GM12801 (cell line): ENCODE data around the gene SNX9.

Source experiments
- CTCF ChIP-seq: IDR thresholded peaks from one replicate; pipeline ENCODE4 v1.5.1; 2011; ENCODE audit warnings: control low read depth; ENCODE audit not compliant: insufficient read length; ENCODE audit errors: extremely low read depth

Gene SNX9

GRCh38 chr6:157974341-157974894, 151.4 kb downstream of the SNX9 start:
- TF ChIP-seq CTCF, result no peak

DNA sequence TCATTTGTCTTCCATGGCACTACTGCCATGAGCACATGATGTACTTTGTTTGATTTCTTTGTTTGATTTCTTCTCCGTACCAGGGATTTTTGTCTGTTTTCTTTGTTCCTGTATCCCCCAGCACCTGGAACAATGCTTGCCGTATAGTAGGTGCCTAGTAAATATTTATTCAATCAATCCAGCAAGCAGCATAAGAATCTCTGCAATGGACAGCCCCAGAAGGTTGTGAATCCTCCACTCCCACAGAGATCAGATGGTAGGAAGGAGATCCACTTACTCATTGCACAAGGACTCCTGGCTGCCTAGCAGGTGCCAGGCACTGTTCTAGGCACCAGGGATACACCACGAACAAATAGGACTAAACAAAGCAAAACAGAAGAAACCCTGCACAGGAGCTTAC, 151.9 kb downstream of the SNX9 start:
- no peak for TF ChIP-seq CTCF

DNA sequence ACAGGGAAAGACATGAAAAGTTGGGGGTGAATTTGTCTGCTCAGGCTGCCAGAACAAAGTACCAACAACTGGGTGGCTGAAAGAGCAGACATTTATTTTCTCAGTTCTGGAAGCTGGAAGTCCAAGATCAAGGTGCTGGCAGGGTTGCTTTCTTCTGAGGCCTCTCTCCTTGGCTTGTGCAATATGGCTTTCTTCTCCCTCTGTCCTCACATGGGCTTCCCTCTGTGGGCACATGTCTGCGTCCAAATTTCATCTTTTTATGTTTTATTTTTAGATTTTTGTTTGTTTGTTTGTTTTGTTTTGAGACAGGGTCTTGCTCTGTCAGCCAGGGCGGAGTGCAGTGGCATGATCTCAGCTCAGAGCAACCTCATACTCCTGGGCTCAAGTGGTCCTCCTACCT, 152.4 kb downstream of the SNX9 start:
- no peak for TF ChIP-seq CTCF

GRCh38 chr6:157976345-157977175, 153.5 kb downstream of the SNX9 start:
- TF ChIP-seq CTCF, result no peak

DNA sequence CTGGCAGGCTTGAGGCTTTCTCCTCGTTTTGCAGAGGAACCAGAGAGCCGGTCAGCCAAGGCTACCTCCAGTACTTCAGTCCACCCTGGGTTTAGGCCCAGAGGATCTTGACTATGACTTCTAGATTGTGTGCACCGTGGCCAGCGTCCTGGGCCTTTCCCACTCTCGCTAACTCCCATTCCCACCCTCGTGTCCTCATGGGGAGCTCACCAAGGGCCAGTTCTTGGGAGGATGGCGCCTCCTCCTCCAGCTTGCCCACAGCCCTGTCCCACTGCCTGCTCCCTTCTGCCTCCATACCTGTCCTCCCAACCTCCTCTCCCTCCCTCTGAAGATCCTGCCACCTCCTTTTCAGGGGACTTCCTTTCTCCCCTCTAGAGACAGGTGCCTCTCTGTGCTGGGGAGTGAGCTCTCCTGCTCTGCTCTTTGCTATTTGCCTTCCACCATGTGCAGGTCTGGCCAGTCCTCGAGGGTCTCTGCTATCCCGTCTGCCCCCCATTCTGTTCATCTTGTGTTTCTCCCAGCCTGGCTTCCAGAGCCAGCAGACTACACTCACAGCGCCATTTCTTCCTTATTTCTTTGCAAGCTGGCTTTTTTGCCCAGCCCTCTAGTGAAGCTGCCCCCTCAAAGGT, 154.2 kb downstream of the SNX9 start:
- TF ChIP-seq CTCF, result no peak

DNA sequence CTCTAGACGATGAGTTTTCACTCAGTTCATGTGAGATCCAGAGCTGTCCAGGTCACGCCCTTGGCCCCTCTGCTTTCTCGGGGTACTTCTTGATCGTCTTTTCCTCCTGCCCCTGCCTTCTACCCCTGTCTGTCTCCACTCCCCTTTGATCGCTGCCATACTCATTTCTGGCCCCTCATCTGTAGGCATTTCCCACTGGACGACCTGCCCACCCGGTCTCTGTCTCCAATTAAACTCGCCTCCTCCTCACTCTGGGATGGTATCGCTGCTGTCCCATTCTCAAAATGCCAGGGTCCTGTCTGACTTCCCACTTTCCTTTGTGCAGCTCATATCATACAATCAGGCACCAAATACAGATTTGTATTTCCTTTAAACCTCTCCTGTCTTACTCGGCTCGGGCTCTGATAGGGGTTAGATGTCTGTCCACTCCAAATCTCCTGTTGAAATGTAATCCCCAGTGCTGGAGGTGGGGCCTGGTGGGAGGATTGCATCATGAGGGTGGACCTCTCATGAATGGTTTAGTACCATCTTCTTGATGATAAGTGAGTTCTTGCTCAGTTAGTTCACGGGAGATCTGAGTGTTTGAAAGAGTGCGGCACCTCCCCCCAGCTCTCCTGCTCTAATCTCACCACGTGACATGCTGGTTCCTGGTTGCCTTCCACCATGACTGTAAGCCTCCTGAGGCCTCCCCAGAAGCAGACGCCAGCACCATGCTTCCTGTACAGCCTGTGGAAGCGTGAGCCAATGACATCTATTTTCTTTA, 155.2 kb downstream of the SNX9 start:
- no peak for TF ChIP-seq CTCF
